Measurements from ENCODE around the gene FNDC8.
"Not testable (repeated sequence)": the region's sequence is repeated elsewhere in the genome, so short reads cannot be mapped to it uniquely, and the experiment has no call there.

The FNDC8 gene

DNA sequence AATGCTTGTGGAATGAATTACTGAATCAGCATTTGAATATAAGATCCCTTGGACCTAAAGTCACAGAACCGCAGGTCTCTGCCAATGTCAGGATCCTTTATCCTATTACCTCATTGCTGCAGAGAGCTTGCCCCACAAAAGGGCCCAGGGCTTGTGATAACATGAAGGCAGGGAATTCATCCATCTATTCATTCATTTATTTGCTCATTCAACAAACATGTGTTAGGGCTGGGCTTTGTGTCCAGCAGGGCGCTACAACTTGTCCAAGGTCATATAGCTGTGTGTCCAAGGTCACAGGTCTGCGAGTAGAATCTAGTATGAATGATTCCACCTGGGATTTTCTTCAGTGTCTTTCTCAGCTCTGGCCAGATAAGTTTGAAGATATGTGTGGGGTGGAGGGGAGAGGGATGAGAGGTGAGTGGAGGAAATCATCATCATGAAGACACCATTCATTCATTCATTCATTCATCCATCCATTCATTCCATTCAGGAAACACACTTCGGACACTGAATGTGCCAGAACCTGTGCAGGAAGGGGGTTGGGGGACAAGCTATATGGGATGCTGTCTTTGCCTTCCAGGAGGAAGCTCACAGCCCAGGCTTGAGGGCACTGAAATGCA, 24.9 kb downstream of the FNDC8 start:
- no peak for DNase-seq

DNA sequence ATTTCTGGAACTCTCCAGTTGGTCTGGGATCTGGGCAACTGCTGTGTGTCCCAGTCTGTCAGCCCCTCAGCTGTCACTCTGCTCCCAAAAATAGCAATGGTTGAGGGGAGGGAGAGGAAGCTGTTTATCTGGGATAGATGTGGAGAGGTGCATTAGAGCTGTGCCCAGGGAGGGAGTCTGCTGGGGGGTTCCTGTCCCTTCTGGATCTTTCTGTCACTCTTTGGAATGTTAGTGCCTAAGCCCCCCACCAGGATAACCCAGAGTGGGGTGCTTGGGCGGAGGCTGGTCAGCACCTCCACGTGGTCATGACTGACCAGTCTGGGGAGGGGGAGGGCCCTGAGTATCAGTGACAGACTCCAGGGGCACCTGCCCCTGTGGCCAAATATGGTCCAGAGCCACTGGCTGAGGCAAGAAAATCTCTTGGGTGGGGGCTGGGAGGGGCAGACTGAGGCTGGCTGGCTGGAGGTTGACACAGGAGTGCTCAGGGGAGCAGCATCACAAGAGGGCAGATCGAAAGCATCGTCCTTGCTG, 26.0 kb downstream of the FNDC8 start, which contains the start of gene UNC45B:
TSS of gene UNC45B (plus strand) at position 443 of the 531 bp plus-strand sequence. CDS start 447 bp downstream, outside the sequence.
- no peak for DNase-seq

DNA sequence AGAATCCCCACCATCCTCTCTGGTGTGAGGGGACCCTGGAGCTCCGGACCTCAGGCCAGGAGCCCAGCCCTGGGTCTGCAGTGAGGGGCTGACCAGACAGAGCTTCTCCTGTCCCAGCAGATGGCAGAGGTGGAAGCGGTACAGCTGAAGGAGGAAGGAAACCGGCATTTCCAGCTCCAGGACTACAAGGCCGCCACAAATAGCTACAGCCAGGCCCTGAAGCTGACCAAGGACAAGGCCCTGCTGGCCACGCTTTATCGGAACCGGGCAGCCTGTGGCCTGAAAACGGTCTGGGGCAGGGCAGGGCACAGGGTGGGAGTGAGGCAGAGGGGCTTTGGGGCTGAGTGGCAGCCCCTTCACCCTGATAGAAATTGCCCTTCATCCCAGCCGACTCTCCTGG, 26.7 kb downstream of the FNDC8 start:
- DNase-seq: no peak

DNA sequence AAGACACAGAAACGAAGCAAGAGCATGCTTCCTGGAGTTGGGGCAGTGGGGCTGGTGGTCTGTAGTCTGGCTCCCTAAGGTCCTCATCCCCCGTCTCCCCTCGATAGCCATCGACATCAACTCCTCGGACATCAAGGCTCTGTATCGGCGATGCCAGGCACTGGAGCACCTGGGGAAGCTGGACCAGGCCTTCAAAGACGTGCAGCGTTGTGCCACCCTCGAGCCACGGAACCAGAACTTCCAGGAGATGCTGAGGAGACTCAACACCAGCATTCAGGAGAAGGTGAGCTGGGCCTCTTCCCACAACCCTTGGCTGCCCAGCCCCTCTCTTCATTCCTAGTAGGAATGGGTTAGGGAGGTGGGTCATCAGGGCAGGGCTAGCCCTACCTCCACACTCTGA, 28.5 kb downstream of the FNDC8 start:
- DNase-seq: no peak

DNA sequence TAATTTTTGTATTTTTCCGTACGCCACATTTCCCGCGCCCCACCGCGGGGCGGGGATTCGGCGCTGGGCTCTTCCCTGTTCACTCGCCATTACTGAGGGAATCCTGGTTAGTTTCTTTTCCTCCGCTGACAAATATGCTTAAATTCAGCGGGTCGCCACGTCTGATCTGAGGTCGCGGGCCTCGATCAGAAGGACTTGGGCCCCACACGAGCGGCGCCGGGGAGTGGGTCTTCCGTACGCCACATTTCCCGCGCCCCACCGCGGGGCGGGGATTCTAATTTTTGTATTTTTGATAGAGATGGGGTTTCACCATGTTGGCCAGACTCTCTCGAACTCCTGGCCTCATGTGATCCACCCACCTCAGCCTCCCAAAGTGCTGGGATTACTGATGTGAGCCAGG, 29.7 kb downstream of the FNDC8 start:
- not testable (repeated sequence) for DNase-seq

DNA sequence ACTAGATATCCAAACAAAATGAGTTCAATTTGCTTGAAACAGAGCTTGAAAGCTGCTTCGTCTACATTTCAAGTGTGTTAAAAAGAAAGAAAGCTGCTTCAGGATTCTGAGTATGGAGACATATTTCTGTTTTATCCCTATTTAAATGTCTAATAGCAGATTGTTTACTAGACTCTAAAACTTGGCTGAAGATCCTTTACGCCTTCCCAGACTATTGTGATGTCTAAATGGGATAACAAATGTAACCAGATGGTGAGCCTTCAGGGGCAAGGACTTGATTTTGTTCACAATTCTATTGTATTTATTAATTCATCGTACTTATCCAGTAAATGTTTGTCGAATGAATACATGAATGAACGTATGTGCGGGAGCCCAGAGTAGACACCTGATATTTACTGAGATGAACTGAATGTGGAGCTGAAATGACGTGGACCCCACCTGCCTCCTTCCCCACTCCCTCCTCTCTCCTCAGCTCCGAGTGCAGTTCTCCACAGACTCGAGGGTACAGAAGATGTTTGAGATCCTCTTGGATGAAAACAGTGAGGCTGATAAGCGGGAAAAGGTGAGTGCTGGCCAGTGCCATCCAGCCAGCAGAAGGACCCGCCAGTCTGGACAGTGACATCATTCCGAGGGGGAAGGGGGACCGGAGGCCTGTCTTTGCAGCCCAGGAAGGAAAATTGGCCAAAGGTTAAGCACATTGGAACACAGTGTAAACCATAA, 31.2 kb downstream of the FNDC8 start:
- no peak for DNase-seq

DNA sequence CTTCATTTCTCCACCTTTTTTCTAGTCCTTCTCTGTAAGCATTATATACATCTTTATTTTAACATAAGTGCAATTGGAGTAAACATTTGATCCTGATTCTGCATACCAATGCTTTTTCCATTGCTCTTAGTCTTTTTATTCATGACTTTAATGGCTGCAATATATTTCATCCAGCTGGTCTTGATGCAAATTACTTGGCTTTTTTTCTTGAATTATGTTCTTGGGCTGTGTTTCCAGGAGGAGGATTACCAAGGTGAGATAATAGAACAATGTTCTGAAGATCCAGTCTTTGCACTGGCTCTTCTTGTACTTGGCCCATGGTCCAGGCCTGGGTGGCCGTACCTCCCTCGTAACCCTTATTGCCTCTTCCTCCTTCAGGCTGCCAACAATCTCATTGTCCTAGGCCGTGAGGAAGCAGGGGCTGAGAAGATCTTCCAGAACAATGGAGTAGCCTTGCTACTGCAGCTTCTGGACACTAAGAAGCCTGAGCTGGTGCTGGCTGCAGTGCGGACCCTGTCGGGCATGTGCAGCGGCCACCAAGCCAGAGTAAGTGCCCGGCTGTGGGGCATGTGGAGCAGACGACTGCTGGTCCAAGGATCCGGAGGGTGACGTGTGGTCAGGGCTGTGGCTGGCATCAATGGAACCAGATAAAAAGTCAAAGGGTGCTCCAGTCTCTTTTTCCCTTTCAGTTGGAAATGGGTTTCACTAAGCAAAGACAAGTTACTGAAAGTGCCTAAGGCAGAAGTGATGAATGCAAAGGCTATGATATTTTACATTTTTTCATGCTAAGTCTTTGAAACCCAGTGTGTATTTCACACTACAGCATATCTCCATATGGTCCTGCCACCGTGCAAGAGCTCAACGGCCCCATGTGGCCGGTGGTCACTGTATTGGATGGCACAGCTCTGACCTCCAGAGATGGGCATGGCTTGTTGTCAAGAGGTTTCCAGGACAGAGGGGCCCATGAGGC, 33.1 kb downstream of the FNDC8 start:
- no peak for DNase-seq

DNA sequence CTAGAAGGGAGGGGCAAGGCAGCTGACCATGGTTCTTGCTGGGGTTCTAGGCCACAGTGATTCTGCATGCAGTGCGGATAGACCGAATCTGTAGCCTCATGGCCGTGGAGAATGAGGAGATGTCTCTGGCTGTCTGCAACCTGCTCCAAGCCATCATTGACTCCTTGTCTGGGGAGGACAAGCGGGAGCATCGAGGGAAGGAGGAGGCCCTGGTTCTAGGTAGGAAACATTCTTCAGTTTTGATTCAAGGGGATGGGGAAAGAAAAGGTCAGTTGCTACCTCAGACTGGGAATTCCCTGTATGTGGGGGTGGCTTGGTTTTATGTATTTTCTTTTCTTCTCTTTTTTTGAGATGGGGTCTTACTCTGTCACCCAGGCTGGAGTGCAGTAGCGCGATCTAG, 33.8 kb downstream of the FNDC8 start:
- DNase-seq: no peak

DNA sequence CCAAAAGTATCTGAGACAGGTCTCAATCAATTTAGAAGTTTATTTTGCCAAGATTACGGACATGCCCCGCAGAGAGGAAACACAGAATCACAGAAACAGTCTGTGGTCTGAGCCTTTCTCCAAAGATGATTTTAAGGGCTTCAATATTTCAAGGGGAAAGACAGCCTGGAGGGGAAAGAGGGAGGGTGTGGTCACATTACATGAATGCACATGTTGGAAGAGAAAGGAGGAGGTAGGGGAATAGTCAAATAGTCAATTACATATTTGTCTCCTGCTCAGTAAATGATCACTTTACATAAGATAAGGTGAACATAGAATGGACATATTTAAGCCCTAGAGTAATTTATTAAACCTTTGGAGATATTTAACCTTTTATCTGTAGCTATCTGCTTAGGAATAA, 38.5 kb downstream of the FNDC8 start:
- no peak for DNase-seq

DNA sequence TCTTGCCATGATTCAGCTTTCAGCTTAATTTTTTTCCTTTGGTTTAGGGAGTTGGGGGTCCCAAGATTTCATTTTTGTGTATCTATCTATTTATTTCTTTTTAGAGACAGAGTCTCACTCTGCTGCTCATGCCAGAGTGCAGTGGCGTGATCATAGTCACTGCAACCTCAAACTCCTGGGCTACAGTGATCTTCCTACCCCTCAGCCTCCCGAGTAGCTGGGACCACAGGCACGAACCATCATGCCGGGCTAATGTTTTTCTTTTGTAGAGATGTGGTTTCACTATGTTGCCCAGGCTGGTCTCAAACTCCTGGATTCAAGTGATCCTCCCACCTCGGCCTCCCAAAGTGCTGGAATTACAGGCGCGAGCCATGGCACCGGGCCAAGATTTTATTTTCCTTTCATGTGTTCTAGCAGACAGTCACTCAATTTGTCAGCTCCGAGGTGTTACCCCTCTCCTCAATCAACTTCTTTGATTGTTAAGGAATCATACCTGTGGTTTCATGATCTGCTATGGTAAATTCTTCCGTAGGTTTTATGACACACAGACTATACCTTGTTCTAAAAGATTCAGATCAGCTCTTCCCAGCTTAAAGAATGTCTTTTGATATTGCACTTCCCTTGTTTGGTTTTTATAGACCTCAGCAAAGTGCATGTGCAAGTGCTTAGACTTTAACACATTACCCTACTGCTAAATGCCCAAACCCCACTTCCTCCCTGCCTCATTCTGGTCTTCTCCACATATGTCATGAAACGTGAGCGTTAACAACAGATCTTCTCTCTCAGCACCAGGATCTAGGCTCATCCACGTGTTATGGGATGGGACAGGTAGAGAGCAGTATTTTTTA, 39.2 kb downstream of the FNDC8 start:
- peak; percentile 23 for DNase-seq

DNA sequence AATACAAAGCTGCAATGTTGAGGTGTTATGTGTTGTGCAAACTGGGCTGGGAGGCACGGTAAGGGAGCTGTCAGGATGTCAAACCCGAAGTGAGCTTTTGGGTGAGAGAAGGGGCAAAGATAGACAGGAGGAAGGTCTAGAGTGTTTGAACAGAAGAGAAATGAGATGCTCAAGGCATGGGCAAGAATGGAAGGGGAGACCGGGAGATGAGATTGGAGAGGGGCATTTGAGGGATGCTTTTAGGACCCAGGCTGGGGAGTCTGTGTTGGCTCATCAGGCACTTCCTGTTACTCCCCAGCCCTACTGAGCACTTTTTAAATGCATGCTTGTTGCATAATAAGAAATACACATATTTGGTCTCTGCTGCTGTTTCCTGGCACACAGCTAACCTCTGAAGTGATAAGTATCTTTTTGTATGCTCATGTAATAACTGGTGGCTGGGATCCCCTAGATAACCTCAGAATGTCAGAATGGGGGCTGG, 39.9 kb downstream of the FNDC8 start:
- no peak for DNase-seq

DNA sequence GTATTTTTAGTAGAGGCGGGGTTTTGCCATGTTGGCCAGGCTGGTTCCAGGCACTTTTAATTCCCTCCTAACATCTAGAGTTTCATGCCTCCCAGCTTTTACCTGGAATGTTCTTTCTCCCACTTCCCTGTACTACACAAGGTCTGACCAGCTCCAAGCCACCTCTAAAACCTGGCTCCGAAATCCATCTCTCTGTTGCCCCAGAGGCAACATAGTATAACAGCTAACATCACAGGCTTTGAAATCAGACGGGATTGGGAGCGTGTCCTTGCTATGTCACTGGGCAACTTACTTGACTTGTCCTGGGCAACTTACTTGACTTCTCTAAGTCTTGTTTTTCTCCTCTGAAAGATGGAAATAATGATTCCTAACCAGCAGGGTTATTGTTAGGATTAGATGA, 41.3 kb downstream of the FNDC8 start:
- no peak for DNase-seq

DNA sequence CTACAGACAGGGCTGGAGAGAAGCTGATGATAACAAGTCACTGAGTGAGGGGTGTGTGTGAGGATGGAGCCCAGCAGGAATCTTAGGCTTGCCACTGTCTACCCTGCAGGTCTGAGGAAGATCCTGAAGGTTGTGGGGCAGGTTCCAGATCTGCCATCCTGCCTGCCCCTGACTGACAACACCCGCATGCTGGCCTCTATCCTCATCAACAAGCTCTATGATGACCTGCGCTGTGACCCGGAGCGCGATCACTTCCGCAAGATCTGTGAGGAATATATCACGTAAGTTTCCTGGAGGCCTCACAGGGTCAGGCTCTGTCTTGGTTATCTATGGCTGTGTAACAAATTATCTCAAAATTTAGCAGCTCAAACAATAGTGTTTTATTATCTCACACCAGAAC, 42.5 kb downstream of the FNDC8 start:
- DNase-seq: no peak

DNA sequence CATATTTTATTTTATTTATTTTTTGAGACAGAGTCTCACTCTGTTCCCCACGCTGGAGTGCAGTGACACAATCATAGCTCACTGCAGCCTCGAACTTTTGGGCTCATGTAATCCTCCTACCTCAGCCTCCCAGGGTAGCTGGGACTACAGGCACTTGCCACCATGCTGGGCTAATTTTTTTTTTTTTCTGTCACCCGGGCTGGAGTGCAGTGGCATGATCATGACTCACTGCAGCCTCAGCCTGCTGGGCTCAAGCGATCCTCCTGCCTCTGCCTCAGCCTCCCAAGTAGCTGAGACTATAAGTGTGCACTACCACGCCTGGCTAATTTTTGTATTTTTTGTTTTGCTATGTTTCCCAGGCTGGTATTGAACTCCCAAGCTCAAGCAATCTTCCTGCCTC, 43.3 kb downstream of the FNDC8 start:
- DNase-seq: no peak

DNA sequence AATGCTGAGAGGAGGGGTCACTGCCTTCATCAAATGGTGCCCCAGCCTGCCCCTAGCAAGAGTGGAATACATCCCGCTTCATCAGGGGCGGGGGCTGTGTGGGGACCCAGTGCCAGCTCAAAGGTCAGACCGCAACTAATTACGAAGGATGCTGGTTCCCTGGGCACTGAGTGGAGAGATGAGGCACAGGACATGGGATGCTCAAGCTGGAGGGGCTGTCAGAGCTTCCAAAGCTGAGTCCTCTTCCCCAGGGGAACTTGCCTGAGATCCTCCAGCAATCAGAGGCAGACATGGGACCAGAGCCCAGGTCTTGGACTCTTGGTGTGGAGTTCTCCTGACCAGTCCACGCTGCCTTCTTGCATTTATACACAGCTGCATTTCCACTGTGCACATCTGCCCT, 45.1 kb downstream of the FNDC8 start:
- no peak for DNase-seq

DNA sequence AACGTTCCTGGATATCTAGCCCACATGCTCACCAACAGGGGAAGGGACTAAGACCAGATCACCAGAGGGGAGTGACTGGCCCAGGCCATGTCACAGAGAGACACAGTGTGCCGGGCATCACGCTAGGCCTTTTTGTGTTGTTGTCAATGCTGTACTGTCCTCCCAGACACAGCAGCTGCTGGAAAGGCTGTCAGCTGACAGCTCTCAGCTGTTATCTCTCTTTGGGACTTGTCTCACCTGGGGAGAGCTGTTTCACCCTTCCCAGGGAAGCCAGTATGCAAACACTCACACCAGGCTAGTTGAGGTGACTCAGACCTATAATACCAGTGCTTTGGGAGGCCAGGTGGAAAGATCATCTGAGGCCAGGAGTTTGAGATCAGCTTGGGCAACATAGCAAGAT, 45.6 kb downstream of the FNDC8 start:
- DNase-seq: no peak

DNA sequence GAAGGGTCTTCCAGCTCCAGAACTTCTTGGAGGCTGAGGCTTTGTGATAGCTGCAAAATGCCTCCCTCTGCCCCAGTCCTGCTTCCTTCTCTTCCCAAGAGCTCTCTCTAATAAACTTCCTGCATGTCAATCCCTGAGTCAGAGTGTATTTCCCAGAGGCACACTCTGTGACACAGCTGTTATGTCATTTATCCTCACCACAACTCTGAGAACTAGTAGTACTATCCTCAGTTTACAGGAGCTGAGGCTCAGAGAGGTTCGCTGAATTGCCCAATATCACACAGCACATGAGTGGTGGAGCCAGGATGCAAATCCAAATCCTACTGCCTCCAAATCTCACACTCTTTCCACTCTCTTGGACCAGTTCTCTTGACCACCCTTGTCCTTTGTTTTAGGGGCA, 46.3 kb downstream of the FNDC8 start:
- no peak for DNase-seq

DNA sequence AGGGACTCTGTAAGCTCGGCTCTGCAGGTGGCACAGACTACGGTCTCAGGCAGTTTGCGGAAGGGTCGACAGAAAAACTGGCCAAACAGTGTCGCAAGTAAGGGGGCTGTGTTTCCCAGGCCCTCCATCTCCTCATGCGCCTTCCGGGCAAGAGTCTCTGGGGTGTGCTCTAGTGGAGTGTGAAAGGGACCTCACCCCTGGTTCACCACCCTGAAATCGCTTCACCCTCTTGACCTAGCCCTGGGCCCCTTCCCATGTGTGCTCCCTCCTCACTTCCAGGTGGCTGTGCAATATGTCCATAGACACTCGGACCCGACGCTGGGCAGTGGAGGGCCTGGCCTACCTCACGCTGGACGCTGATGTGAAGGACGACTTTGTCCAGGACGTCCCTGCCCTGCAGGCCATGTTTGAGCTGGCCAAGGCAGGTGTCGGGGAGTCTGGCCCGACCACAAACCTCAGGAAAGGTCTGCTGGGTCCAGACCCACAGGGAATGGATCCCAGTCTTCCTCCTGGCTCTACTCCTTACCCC, 48.5 kb downstream of the FNDC8 start:
- DNase-seq: no peak

DNA sequence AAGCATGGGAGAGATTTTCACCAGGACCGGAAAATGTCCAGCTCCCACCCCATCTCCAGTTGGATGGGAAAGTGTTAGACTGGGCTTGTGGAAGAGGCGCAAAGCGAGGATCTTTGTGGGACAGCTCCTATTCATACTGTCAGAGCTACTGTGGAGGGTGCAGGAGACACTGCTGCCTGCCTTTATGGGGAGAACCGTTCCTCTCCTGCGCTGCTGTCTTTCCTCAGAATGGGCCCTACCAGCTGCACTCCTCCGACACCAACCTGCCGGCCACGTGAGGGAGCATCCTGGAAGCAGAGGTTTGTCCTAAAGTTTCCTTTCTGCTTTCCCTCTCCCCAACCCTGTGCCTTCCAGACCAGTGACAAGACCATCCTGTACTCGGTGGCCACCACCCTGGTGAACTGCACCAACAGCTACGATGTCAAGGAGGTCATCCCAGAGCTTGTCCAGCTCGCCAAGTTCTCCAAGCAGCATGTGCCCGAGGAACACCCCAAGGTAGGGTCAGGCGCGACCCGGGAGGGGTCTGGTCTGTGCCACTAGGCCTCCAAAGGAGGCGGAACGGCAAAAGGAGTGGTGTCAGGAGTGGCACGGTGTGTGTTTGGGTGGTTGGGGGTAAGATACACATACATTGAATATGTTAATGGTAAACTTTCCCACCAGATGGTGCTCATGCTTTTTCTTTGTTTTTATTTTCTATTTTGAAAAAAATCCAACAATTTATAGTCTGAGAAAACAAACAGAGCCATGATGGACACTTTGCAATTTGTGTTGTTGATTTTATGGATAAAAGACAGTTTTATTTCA, 49.8 kb downstream of the FNDC8 start:
- DNase-seq: peak; percentile 22

DNA sequence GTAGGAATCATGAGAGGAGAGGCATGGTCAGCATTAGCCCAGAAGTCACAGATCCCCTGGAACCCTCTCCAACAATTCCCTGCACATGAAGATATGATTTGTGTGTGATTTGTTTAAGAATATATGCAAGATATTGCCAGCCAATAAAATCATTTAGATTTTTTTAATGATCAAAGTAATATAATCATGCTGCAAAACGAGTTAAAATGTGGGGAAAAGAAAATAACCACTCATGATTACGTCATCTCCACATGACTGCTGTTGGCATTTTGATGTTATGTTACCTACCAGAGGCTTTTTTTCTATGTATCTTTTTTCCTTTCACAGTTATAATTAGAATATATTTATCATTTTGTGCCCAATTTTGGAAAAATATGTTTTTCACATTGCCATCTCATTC, 50.4 kb downstream of the FNDC8 start:
- DNase-seq: no peak

DNA sequence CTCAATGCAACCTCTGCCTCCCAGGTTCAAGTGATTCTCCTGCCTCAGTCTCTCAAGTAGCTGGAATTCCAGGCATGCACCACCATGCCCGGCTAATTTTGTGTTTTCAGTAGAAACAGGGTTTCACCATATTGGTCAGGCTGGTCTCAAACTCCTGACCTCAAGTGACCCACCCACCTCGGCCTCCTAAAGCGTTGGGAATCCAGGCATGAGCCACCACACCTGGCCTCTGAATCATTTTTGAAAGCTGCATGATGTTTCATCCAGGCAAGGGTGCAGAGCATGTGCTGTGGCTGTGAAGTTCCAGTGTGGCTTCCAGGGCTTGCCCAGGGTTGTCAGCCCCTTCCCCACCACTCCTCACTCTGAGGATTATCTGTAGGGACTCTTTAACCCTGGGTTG, 50.9 kb downstream of the FNDC8 start:
- not testable (repeated sequence) for DNase-seq
